Tibial nerve (tissue), 4 donors: ENCODE data around the gene HOXA1. TPM values are rescaled to one million over a fixed set of nuclear protein-coding genes. Genes with fewer than 3 reads are reported as not detected.
A peak's percentile ranks its signal among the peaks of the same experiment; 100 is the strongest.

Experiments used
- DNase-seq, 2 donors: peaks; one replicate each; pipeline ENCODE4 v3.0.0-alpha.2; 2019; ENCODE audit warnings: low spot score in 2 of 2
- H3K27ac ChIP-seq, 4 donors: fragments of 200-600 bp; sonication (generic) in 3 of 4; one replicate each; pipeline ENCODE4 v1.5.1; 2017 to 2019; ENCODE audit warnings: mild to moderate bottlenecking in 1 of 4
- H3K27me3 ChIP-seq, 2 donors: fragments of 200-600 bp; sonication (generic) in 1 of 2; one replicate each; pipeline versions ENCODE4 v1.5.1 to v1.6.0; 2017 to 2019
- H3K36me3 ChIP-seq, 3 donors: fragments of 200-600 bp; sonication (generic); one replicate each; pipeline ENCODE4 v1.5.1; 2018 to 2019
- H3K4me1 ChIP-seq, 4 donors: fragments of 200-600 bp; sonication (generic) in 3 of 4; one replicate each; pipeline ENCODE4 v1.5.1; 2017 to 2019
- H3K4me3 ChIP-seq, 4 donors: fragments of 200-600 bp; sonication (generic) in 3 of 4; one replicate each; pipeline ENCODE4 v1.5.1; 2017 to 2019; ENCODE audit warnings: mild to moderate bottlenecking in 1 of 4, moderate library complexity in 1 of 4
- H3K9me3 ChIP-seq, 4 donors: fragments of 200-600 bp; sonication (generic) in 3 of 4; one replicate each; pipeline ENCODE4 v1.5.1; 2017 to 2019
- CTCF ChIP-seq, 5 experiments: fragments of 200-600 bp in 3 of 5; fragments of 450-650 bp in 2 of 5; sonication (generic) in 3 of 5; IDR thresholded peaks; one replicate each; pipeline ENCODE4 v1.5.1; 2016 to 2019; ENCODE audit warnings: antibody characterized with exemption in 5 of 5, mild to moderate bottlenecking in 3 of 5, moderate library complexity in 2 of 5
- EP300 ChIP-seq, 2 donors: sonication (generic); formaldehyde crosslinking; IDR thresholded peaks; one replicate each; pipeline ENCODE4 v1.6.1; 2017; ENCODE audit warnings: antibody characterized with exemption in 2 of 2, mild to moderate bottlenecking in 1 of 2
- POLR2A ChIP-seq, 2 donors: fragments of 450-650 bp; IDR thresholded peaks; one replicate each; pipeline ENCODE4 v1.6.1; 2017; ENCODE audit warnings: antibody characterized with exemption in 2 of 2, mild to moderate bottlenecking in 2 of 2, moderate library complexity in 2 of 2
- WGBS, 2 donors: methylation state at CpG; one replicate each; pipeline ENCODE4 v1.1.5; 2018; 5-methylcytosine and 5-hydroxymethylcytosine counted together
- total RNA-seq, 4 donors: library from RNA; depleted of rRNA; stranded (reverse); fragments of >200 nt; gene quantifications; one replicate each; pipeline ENCODE4 v1.1.0, GENCODE V29; 2016

HOXA1 gene
- total RNA-seq, 4 donors from 2014 or later: 0.44 to 2.1 (median 1.2) TPM

DNA sequence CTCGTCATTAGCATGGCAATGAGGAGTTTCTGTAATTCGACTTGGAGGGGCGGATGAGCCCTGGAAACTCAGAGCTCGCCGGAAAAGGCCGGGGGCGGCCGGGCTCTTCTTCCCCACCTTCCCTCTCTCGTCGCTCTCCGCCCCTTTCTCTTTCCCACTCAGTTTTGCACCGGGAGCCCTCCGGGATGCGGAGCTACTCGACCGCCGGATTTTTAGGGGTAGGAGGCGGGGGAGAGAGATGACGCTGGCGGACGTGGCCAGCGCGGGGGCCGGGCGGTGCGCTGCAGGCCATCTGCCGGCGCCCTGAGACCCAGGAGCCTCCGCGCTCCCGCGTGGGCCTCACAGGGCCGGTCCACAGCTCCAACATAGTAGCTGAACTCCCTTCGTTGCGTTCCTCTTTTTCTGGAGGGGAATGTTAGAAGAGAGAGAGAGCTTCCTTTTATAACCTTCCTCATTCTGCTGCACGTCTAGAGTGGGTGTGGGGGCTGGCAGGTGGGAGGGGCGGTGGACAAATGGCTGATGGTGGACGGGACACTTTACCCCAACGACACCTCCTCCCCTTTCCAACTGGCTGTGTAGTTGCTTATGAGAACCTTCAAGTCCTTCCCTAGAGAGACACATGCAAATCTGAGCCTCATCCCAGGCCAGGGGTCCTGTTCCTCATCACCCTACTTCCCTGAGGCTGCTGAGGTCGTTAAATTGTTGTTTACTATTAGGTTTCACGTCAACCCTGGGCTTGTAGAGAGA, 1.1 kb upstream of the HOXA1 start:
- no peaks in the 10 kb centered on the region for H3K9me3 ChIP-seq
- H3K4me1 ChIP-seq: peaks cover 0 to 68% (median 9%) of the 10 kb centered on the region in 4 donors
- no peak for TF ChIP-seq CTCF (IDR thresholded peaks at IDR 0.05)
- peak in 1 of 2 donors; percentile 10 for TF ChIP-seq EP300 (IDR thresholded peaks at IDR 0.05)
- peaks cover 0 to 73% of the 10 kb centered on the region in 2 donors for H3K27me3 ChIP-seq
- no peaks in the 10 kb centered on the region for H3K36me3 ChIP-seq
- H3K27ac ChIP-seq: peak overlapping the region; percentile 61 to 87 (median 74)
- no peak for DNase-seq
- peak overlapping the region; percentile 51 to 94 (median 86) for H3K4me3 ChIP-seq
- 1 to 3% methylated on average over 41 of the region's 41 CpGs for WGBS, 2 donors

DNA sequence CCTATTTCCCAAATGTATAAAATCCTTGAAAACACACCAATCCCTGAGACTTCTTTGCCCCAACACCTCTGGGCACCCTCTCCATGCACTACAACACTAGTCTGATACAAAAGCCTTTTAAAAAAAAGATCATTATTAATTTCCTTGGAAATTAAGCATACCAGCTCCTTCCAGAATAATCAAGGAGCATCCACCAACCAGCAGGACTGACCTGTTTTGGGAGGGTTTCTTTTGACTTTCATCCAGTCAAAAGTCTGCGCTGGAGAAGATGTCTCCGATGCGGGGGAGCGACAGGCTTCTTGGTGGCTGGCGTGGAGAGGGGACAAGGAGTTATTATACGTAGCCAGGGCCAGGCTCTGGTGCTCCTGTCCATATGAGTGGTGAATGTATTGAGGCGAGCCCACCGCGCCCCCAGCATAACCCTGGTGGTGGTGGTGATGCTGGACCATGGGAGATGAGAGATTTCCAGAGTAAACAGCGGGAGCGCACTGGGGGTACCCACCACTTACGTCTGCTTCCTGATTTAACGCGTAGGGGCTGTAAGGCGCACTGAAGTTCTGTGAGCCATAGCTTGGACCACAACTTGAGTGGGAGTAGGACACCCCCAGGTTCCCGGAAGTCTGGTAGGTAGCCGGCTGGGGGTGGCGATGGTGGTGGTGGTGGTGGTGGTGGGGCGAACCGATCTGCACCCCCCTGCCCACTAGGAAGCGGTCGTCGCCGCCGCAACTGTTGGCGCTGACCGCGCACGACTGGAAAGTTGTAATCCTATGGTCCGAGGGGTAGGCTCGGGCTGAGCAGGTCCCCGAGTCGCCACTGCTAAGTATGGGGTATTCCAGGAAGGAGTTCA, 527 bp downstream of the HOXA1 start:
- 10 to 16% methylated on average over 25 to 33 of the region's 33 CpGs for WGBS, 2 donors
- peak overlapping the region in 2 of 4 donors; percentile 82 to 87 for H3K27ac ChIP-seq

DNA sequence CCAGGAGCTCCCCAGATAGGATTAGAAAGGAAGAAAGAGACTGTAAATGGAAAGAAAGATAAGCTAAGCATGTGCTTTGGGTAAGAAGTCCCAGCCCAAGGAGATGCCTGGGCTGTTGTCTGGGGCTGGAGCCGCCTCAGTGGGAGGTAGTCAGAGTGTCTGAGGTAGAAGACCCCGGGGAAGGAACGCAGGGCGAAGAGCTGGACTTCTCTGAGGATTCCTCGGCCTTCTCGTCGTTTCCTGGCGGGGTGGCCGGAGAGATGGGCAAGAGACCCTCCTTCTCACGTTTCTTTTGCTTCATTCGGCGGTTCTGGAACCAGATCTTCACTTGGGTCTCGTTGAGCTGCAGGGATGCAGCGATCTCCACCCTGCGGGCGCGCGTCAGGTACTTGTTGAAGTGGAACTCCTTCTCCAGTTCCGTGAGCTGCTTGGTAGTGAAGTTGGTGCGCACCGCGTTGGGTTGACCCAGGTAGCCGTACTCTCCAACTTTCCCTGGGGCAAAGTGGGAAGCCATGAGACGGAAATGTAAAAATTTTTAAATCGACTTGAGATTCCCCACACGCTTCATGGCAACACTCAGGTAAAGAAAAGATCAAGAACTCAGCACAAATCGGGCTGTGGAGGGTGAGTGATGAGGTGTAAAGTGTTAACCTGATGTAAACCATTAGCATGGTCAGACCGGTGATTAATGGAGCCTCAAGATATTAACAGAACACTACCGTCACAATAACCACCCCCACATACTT, 1.3 kb downstream of the HOXA1 start:
- H3K27ac ChIP-seq: no peak overlapping the region
- H3K9me3 ChIP-seq: no peaks in the 10 kb centered on the region
- DNase-seq: no peak
- peaks cover 0 to 53% (median 7%) of the 10 kb centered on the region in 4 donors for H3K4me1 ChIP-seq
- peaks cover 0 to 74% of the 10 kb centered on the region in 2 donors for H3K27me3 ChIP-seq
- TF ChIP-seq POLR2A (IDR thresholded peaks at IDR 0.05): no peak
- no peak for TF ChIP-seq EP300 (IDR thresholded peaks at IDR 0.05)
- TF ChIP-seq CTCF (IDR thresholded peaks at IDR 0.05): no peak
- H3K36me3 ChIP-seq: no peaks in the 10 kb centered on the region
- H3K4me3 ChIP-seq: no peak overlapping the region
- WGBS, 2 donors: 67 to 80% methylated on average over 29 of the region's 29 CpGs

More for the DNA sequence above, 527 bp downstream of the HOXA1 start:
- TF ChIP-seq POLR2A (IDR thresholded peaks at IDR 0.05) (no peak), CTCF (IDR thresholded peaks at IDR 0.05) (no peak), EP300 (IDR thresholded peaks at IDR 0.05) (no peak)
- peaks cover 0 to 73% of the 10 kb centered on the region in 2 donors for H3K27me3 ChIP-seq
- H3K4me3 ChIP-seq: peak overlapping the region; percentile 51 to 94 (median 86)
- H3K36me3 ChIP-seq: no peaks in the 10 kb centered on the region
- no peaks in the 10 kb centered on the region for H3K9me3 ChIP-seq
- DNase-seq: no peak
- peaks cover 0 to 56% (median 7%) of the 10 kb centered on the region in 4 donors for H3K4me1 ChIP-seq

DNA sequence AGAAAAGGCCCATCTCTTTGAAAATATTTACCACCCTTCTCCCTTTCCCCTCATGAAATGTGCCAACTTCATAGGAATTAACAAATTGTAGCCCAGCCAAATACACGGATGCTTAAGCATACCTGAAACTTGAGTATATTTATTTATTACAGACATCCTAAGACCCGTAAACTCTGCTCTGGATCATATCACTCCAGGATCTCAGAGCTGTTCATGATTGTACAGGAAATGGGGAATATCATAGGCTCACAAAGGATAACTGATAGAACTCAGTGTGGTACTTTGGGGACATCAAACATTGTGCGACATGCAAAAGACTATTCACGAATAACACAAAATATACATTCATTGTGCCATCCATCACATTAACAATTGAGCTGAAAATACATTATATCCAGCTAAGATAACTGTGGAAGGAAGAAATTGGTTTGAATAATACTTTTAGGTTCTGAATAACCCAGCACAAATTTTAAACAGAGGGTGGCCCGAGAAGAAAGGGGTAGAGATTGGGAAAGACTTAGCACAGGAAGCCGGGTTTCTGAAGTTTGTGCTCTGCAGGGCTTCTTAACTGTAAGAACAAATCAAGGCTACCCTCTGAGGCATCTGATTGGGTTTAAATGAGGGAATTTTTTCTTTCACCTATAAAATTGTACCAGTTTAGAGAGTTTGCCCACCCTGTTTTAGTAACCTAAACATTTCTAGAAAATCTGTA, 2.5 kb downstream of the HOXA1 start:
- TF ChIP-seq EP300 (IDR thresholded peaks at IDR 0.05): no peak
- no peak for TF ChIP-seq POLR2A (IDR thresholded peaks at IDR 0.05)
- no peak for TF ChIP-seq CTCF (IDR thresholded peaks at IDR 0.05)
- 74 to 76% methylated on average over 6 of the region's 6 CpGs for WGBS, 2 donors
- Histone ChIP-seq H3K36me3 (no peaks in the 10 kb centered on the region), H3K4me3 (no peak overlapping the region), H3K9me3 (peaks cover 0 to 1% (median 0%) of the 10 kb centered on the region in 4 donors), H3K4me1 (peaks cover 0 to 42% (median 7%) of the 10 kb centered on the region in 4 donors), H3K27me3 (peaks cover 0 to 75% of the 10 kb centered on the region in 2 donors), H3K27ac (no peak overlapping the region)
- no peak for DNase-seq
